H1 (cell line): ENCODE data around the gene HOMER2. TPM values are rescaled to one million over a fixed set of nuclear protein-coding genes. Genes with fewer than 3 reads are reported as not detected.

Source experiments
- CTCF ChIA-PET: fragments of 300-600 bp; sonication (Branson Sonifier 250); formaldehyde crosslinking; loops from one replicate; lab custom pipeline; 2021; ENCODE audit not compliant: partially characterized antibody; lab: Charles Lee
- POLR2A ChIA-PET: fragments of 300-600 bp; sonication (Branson Sonifier 250); formaldehyde crosslinking; loops from one replicate; lab custom pipeline; 2021; ENCODE audit warnings: inconsistent platforms; ENCODE audit not compliant: partially characterized antibody; lab: Charles Lee
- DNase-seq, 2 experiments: peaks; one replicate each; pipeline versions ENCODE4 v3.0.0 to v3.0.0-alpha.2; 2010 to 2022; ENCODE audit warnings: low spot score in 2 of 2, low read depth in 1 of 2, mixed read lengths in 1 of 2
- FAIRE-seq: peaks from 2 replicates; lab custom pipeline; 2011; peaks lifted over from hg19 to GRCh38; lab: Jason Lieb, UNC
- H2AFZ ChIP-seq: 2 replicates; pipeline ENCODE4 v1.8.1; 2012; ENCODE audit warnings: low read length, inconsistent platforms
- H2AK5ac ChIP-seq: 2 replicates; pipeline ENCODE4 v1.6.1; 2013; ENCODE audit warnings: low read depth, low read length
- H2BK120ac ChIP-seq: replicated peaks from 2 replicates; pipeline ENCODE3; 2013; ENCODE audit warnings: low read depth, low read length, inconsistent platforms
- H2BK12ac ChIP-seq: 2 replicates; pipeline ENCODE4 v1.6.1; 2013; ENCODE audit warnings: low read depth, low read length
- H2BK15ac ChIP-seq: 2 replicates; pipeline ENCODE4 v1.6.1; 2013; ENCODE audit warnings: low read length
- H2BK20ac ChIP-seq: 2 replicates; pipeline ENCODE4 v1.6.1; 2013; ENCODE audit warnings: low read length
- H2BK5ac ChIP-seq: 2 replicates; pipeline ENCODE4 v1.6.1; 2013; ENCODE audit warnings: low read depth, low read length
- H3K14ac ChIP-seq: 2 replicates; pipeline ENCODE4 v1.6.1; 2013; ENCODE audit warnings: inconsistent platforms; ENCODE audit not compliant: insufficient read length
- H3K18ac ChIP-seq: 2 replicates; pipeline ENCODE4 v1.6.1; 2013; ENCODE audit warnings: low read length; ENCODE audit errors: extremely low read depth
- H3K23ac ChIP-seq: 2 replicates; pipeline ENCODE4 v1.6.1; 2013; ENCODE audit warnings: inconsistent platforms; ENCODE audit not compliant: insufficient read length
- H3K23me2 ChIP-seq: 2 replicates; pipeline ENCODE4 v1.6.1; 2013; ENCODE audit warnings: low read depth, low read length
- H3K27ac ChIP-seq: 2 replicates; pipeline ENCODE4 v1.6.1; 2011; ENCODE audit warnings: low read depth, low read length, inconsistent platforms
- H3K27me3 ChIP-seq, 4 experiments: replicated peaks in 1 of 4; 1 replicate in 1 of 4; 2 replicates in 3 of 4; pipeline versions ENCODE4 v1.6.1 to v1.8.1; 2011 to 2013; ENCODE audit warnings: low read length in 3 of 4, mild to moderate bottlenecking in 3 of 4, inconsistent platforms in 2 of 4, mixed read lengths in 2 of 4, moderate library complexity in 1 of 4; ENCODE audit not compliant: control insufficient read depth in 3 of 4, insufficient read depth in 3 of 4; ENCODE audit errors: extremely low read depth in 1 of 4
- H3K36me3 ChIP-seq, 4 experiments: 2 replicates each; pipeline versions ENCODE4 v1.6.1 to v1.8.1; 2011 to 2013; ENCODE audit warnings: mild to moderate bottlenecking in 4 of 4, low read length in 3 of 4, moderate library complexity in 2 of 4, control low read depth in 1 of 4, inconsistent platforms in 1 of 4; ENCODE audit not compliant: insufficient read depth in 4 of 4, control insufficient read depth in 2 of 4
- H3K4ac ChIP-seq: replicated peaks from 2 replicates; pipeline ENCODE3; 2013; ENCODE audit warnings: low read length, low read depth, mixed read lengths, inconsistent platforms; ENCODE audit not compliant: insufficient read length
- H3K4me1 ChIP-seq, 4 experiments: replicated peaks in 1 of 4; 1 replicate in 1 of 4; 2 replicates in 3 of 4; pipeline versions ENCODE4 v1.6.1 to v1.8.1; 2011 to 2013; ENCODE audit warnings: low read length in 3 of 4, inconsistent platforms in 2 of 4, mixed read lengths in 1 of 4; ENCODE audit not compliant: insufficient read depth in 4 of 4, control insufficient read depth in 3 of 4
- H3K4me2 ChIP-seq, 2 experiments: 2 replicates each; pipeline versions ENCODE4 v1.6.1 to v1.8.1; 2011 to 2013; ENCODE audit warnings: low read depth in 2 of 2, low read length in 2 of 2, control low read depth in 1 of 2, inconsistent platforms in 1 of 2, mild to moderate bottlenecking in 1 of 2; ENCODE audit not compliant: insufficient read depth in 1 of 2
- H3K4me3 ChIP-seq, 4 experiments: fragments of 200-600, 300-600 bp in 1 of 4; sonication (generic), shearing (Covaris generic), sonication (Bioruptor Twin) in 1 of 4; 2 replicates each; pipeline versions ENCODE4 v1.5.1 to v1.8.1; 2011 to 2016; ENCODE audit warnings: low read length in 4 of 4, low read depth in 3 of 4, control low read depth in 2 of 4, inconsistent platforms in 2 of 4, mild to moderate bottlenecking in 2 of 4, mixed read lengths in 1 of 4, moderate library complexity in 1 of 4; ENCODE audit not compliant: insufficient read depth in 2 of 4; ENCODE audit errors: extremely low read depth in 1 of 4
- H3K56ac ChIP-seq: replicated peaks from 2 replicates; pipeline ENCODE3; 2013; ENCODE audit warnings: low read depth, mild to moderate bottlenecking, mixed read lengths, low read length, inconsistent platforms; ENCODE audit not compliant: insufficient read length
- H3K79me1 ChIP-seq: 2 replicates; pipeline ENCODE4 v1.6.1; 2013; ENCODE audit warnings: low read depth, low read length, control low read depth
- H3K79me2 ChIP-seq, 2 experiments: 2 replicates each; pipeline versions ENCODE4 v1.6.1 to v1.8.1; 2012 to 2013; ENCODE audit warnings: low read length in 2 of 2, mild to moderate bottlenecking in 2 of 2, inconsistent platforms in 1 of 2; ENCODE audit not compliant: insufficient read depth in 2 of 2, control insufficient read depth in 1 of 2
- H3K9ac ChIP-seq, 4 experiments: replicated peaks in 1 of 4; 1 replicate in 1 of 4; 2 replicates in 3 of 4; pipeline versions ENCODE4 v1.6.1 to v1.8.1; 2011 to 2013; ENCODE audit warnings: low read depth in 3 of 4, low read length in 3 of 4, control low read depth in 2 of 4, mild to moderate bottlenecking in 2 of 4, moderate library complexity in 2 of 4, inconsistent platforms in 1 of 4; ENCODE audit errors: extremely low read depth in 1 of 4
- H3K9me3 ChIP-seq, 2 experiments: 2 replicates each; pipeline versions ENCODE4 v1.6.1 to v1.8.1; 2012 to 2013; ENCODE audit warnings: mild to moderate bottlenecking in 2 of 2, moderate library complexity in 2 of 2, control low read depth in 1 of 2, inconsistent platforms in 1 of 2, low read depth in 1 of 2, low read length in 1 of 2, mixed read lengths in 1 of 2; ENCODE audit not compliant: insufficient read depth in 2 of 2
- H4K20me1 ChIP-seq, 2 experiments: replicated peaks in 1 of 2; 2 replicates each; pipeline versions ENCODE3 to v1.8.1; 2011 to 2013; ENCODE audit warnings: inconsistent platforms in 2 of 2, low read length in 2 of 2, mild to moderate bottlenecking in 1 of 2; ENCODE audit not compliant: insufficient read depth in 2 of 2, control insufficient read depth in 1 of 2
- H4K5ac ChIP-seq: 2 replicates; pipeline ENCODE4 v1.6.1; 2013; ENCODE audit warnings: low read length, low read depth, mixed read lengths, inconsistent platforms; ENCODE audit not compliant: insufficient read length
- H4K8ac ChIP-seq: 2 replicates; pipeline ENCODE4 v1.8.0; 2013; ENCODE audit warnings: mild to moderate bottlenecking, moderate library complexity, low read length, inconsistent platforms; ENCODE audit not compliant: insufficient read depth; ENCODE audit errors: extremely low read depth
- H4K91ac ChIP-seq: replicated peaks from 2 replicates; pipeline ENCODE3; 2013; ENCODE audit warnings: low read length, mixed read lengths, inconsistent platforms; ENCODE audit not compliant: insufficient read length
- HDAC2 ChIP-seq, 2 experiments: fragments of 300-600 bp in 1 of 2; sonication (generic) in 1 of 2; IDR thresholded peaks; 2 replicates each; pipeline ENCODE4 v1.6.1; 2011 to 2012; ENCODE audit warnings: low read depth in 2 of 2, low read length in 2 of 2, mild to moderate bottlenecking in 2 of 2, moderate library complexity in 2 of 2, borderline replicate concordance in 1 of 2, inconsistent platforms in 1 of 2
- RFX5 ChIP-seq: IDR thresholded peaks from 2 replicates; pipeline ENCODE4 v1.6.1; 2011; ENCODE audit warnings: low read depth, low read length, improper control_type of control experiment, borderline replicate concordance
- SIX5 ChIP-seq: IDR thresholded peaks from 2 replicates; pipeline ENCODE4 v1.6.1; 2011; ENCODE audit warnings: mild to moderate bottlenecking, low read depth, low read length
- SP2 ChIP-seq: IDR thresholded peaks from 2 replicates; pipeline ENCODE4 v1.6.1; 2012; ENCODE audit warnings: mild to moderate bottlenecking, low read length, inconsistent platforms
- WGBS, 2 experiments: shearing (Covaris generic) in 1 of 2; methylation state at CpG; one replicate each; pipeline versions ENCODE4 v1.1.6 to v1.1.7; 2013 to 2015; ENCODE audit warnings: low lambda C conversion rate in 2 of 2, mixed read lengths in 2 of 2, inconsistent platforms in 1 of 2, low coverage in 1 of 2, missing lambda C conversion rate in 1 of 2; ENCODE audit not compliant: insufficient replicate concordance in 2 of 2, insufficient coverage in 1 of 2, insufficient read length in 1 of 2; ENCODE audit errors: extremely low coverage in 1 of 2, missing lambda C conversion rate in 1 of 2; 5-methylcytosine and 5-hydroxymethylcytosine counted together
- polyA plus RNA-seq, 7 experiments: library from polyadenylated mRNA; depleted of rRNA in 3 of 7; stranded (reverse) in 5 of 7; unstranded in 2 of 7; fragments of >200 nt in 5 of 7; fragments of 200-250 nt in 2 of 7; gene quantifications; 1 replicate in 5 of 7; 2 replicates in 1 of 7; 4 replicates in 1 of 7; pipeline versions ENCODE4 v1.2.1 to v1.2.3, GENCODE V29; 2011 to 2013; ENCODE audit warnings: missing spikeins in 2 of 7, mixed read lengths in 2 of 7
- total RNA-seq: library from RNA; stranded (reverse); fragmentation: NEBNext Ultra II Directional; extraction: Animal tissue kit (Norgen Biotek cat#: 25700); gene quantifications from 2 replicates; pipeline ENCODE4 v1.2.1, GENCODE V29; 2021
- TF ChIP-seq, protein P1 (sequence below): IDR thresholded peaks from 2 replicates; pipeline ENCODE4 v1.6.1; 2012; ENCODE audit warnings: low read length, inconsistent platforms
- TF ChIP-seq, protein P2 (sequence below): IDR thresholded peaks from 2 replicates; pipeline ENCODE4 v1.6.1; 2011; ENCODE audit warnings: low read length, improper control_type of control experiment
- TF ChIP-seq, protein P3 (sequence below): IDR thresholded peaks from 2 replicates; pipeline ENCODE4 v1.6.1; 2012; ENCODE audit warnings: inconsistent platforms

HOMER2 gene
- total and polyA plus RNA-seq, 2 of the 8 experiments (the other 6 are each of a cell fraction or from before 2014, with no cell fraction given) = 12.5 to 27.6 TPM

GRCh38 chr15:82809308-82810060 is 143.0 kb downstream of the HOMER2 start, which contains the start of gene WHAMM:
Gene WHAMM (plus strand): TSS chr15:82809628. CDS start chr15:82809727, 99 bp downstream.
- H2BK5ac ChIP-seq = 0 out of 2 replicates have a peak within 1 kb of the TSS, but pooled peaks have one; percentile 24
- H3K27ac ChIP-seq = peak within 1 kb of the TSS; percentile 18; the same call in 1 of the 2 replicates
- DNase-seq (peak; percentile 82 to 93), FAIRE-seq (peak; percentile 57)
- no peak within 1 kb of the TSS for H4K5ac ChIP-seq
- H3K23me2 ChIP-seq = peaks cover 5% of the 10 kb centered on the region; the same call in 1 of the 2 replicates
- H3K14ac ChIP-seq = no peak within 1 kb of the TSS
- H2BK12ac ChIP-seq = peak within 1 kb of the TSS; percentile 75; the same call in 1 of the 2 replicates
- H3K36me3 ChIP-seq = peaks cover 0 to 3% (median 0%) of the 10 kb centered on the region in 4 experiments; a peak in 1 of 8 replicates
- POLR2A ChIA-PET = interaction anchor here (0.6 to 1.9 kb wide), 4 partner anchors 162 to 1251 kb away, joined by 3 to 7 read pairs (median 3); partner anchors contain the start of genes C15orf40 and RPS17
- H3K4ac ChIP-seq = no peak within 1 kb of the TSS
- H3K4me2 ChIP-seq = peak within 1 kb of the TSS; percentile 88 to 97
- H4K8ac ChIP-seq = peak within 1 kb of the TSS; percentile 35; the same call in 1 of the 2 replicates
- H3K23ac ChIP-seq = no peak within 1 kb of the TSS
- no peak within 1 kb of the TSS for H3K56ac ChIP-seq
- no peaks in the 10 kb centered on the region for H3K27me3 ChIP-seq
- no peak within 1 kb of the TSS for H2BK15ac ChIP-seq
- no peaks in the 10 kb centered on the region for H4K20me1 ChIP-seq
- peak within 1 kb of the TSS; percentile 66 to 90 (median 83) for H3K4me3 ChIP-seq
- H3K4me1 ChIP-seq = peaks cover 0 to 6% (median 0%) of the 10 kb centered on the region in 4 experiments; a peak in 2 of 7 replicates
- WGBS, 2 experiments = 0% methylated on average over 62 of the region's 67 CpGs; no CpG with 5 or more reads in 1 of the 2 experiments
- no peaks in the 10 kb centered on the region for H3K79me1 ChIP-seq
- no peak within 1 kb of the TSS for H2BK20ac ChIP-seq
- no peaks in the 10 kb centered on the region for H3K9me3 ChIP-seq
- H3K79me2 ChIP-seq = no peaks in the 10 kb centered on the region
- no peak within 1 kb of the TSS for H3K18ac ChIP-seq
- peak within 1 kb of the TSS; percentile 47 for H4K91ac ChIP-seq
- H2AFZ ChIP-seq = peak within 1 kb of the TSS; percentile 99
- peak within 1 kb of the TSS; percentile 52 to 76 (median 64) for H3K9ac ChIP-seq
- H2BK120ac ChIP-seq = no peak within 1 kb of the TSS
- peak within 1 kb of the TSS; percentile 46; the same call in 1 of the 2 replicates for H2AK5ac ChIP-seq
- CTCF ChIA-PET = interaction anchor here (0.7 to 1.6 kb wide), 5 partner anchors 9 to 194 kb away, joined by 3 to 4 read pairs (median 3); no protein-coding TSS in a partner anchor
- TF ChIP-seq, protein P1, sequence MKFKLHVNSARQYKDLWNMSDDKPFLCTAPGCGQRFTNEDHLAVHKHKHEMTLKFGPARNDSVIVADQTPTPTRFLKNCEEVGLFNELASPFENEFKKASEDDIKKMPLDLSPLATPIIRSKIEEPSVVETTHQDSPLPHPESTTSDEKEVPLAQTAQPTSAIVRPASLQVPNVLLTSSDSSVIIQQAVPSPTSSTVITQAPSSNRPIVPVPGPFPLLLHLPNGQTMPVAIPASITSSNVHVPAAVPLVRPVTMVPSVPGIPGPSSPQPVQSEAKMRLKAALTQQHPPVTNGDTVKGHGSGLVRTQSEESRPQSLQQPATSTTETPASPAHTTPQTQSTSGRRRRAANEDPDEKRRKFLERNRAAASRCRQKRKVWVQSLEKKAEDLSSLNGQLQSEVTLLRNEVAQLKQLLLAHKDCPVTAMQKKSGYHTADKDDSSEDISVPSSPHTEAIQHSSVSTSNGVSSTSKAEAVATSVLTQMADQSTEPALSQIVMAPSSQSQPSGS = no peak
- no peak for TF ChIP-seq SIX5
- TF ChIP-seq, protein P2, sequence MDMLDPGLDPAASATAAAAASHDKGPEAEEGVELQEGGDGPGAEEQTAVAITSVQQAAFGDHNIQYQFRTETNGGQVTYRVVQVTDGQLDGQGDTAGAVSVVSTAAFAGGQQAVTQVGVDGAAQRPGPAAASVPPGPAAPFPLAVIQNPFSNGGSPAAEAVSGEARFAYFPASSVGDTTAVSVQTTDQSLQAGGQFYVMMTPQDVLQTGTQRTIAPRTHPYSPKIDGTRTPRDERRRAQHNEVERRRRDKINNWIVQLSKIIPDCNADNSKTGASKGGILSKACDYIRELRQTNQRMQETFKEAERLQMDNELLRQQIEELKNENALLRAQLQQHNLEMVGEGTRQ = no peak
- TF ChIP-seq, protein P3, sequence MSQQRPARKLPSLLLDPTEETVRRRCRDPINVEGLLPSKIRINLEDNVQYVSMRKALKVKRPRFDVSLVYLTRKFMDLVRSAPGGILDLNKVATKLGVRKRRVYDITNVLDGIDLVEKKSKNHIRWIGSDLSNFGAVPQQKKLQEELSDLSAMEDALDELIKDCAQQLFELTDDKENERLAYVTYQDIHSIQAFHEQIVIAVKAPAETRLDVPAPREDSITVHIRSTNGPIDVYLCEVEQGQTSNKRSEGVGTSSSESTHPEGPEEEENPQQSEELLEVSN = no peak
- no peak for TF ChIP-seq RFX5
- peak; percentile 87 for TF ChIP-seq SP2
- TF ChIP-seq HDAC2 (IDR thresholded peaks at IDR 0.05; ENCODE audit: borderline replicate concordance in 1 of 2, low read depth in 2 of 2, low read length in 2 of 2) = peak in 1 of 2 experiments; percentile 78; a peak in 2 of 4 replicates
